Midbrain (tissue), 1 donor: ENCODE results near the gene TAB3.

Experiments
- DNase-seq: peaks from one replicate; lab custom pipeline; 2025; lab: John Stamatoyannopoulos, UW

TAB3 gene

DNA sequence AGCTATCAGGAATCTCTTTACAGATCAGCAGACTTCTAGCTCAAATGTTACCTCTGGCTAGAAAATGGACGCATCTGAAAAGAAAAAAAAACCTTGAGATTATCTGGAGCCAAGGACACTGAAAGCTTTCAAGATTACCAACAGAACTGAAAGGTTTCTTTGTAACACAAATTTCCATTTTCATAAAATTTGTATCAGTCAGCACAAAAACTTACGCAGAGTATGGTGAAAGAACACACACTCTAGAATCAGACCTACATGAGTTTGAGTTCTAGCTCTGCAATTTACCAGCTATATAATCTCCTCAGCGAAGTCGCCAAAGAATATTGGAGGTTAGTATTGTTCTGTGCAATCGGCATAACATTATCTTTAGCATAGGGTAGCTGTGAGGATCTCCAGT is 1.8 kb downstream of the TAB3 start:
- no peak for DNase-seq

DNA sequence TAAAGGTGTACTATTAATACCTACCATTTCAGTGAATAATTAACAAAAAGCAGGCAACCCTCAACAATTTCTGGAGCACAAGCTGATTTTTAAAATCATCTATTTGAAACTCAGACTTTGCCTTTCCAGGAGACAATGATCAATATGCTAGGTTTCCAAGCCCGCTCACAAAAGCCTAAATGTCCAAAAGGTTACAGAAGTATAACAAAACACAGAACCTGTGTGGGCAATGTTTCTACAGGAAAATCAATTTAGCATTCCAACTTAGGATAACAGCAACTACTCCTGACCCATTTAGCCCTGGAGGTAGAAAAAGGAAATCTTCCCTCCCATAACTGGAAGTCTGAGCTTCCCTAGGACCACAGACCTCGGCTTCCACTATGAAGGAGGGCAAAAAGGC is 3.9 kb downstream of the TAB3 start:
- DNase-seq: no peak

DNA sequence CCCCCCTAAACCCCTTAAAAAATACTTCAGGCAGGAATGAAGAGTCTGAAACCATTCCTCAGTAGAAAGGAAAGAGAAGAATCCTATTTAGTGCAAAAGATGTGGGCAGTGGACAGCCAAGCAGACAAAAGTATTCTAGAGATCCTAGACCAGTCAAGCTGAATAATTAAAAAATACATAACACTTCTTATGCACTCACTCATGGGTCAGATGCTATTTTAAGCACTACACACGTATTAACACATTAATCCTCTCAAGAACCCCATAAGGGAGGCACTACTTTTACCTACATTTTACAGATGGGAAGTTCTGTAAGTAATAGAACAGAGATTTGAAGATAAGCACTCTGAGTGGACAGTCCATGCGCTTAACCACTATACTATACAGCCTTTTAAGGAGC is 5.9 kb downstream of the TAB3 start:
- no peak for DNase-seq

DNA sequence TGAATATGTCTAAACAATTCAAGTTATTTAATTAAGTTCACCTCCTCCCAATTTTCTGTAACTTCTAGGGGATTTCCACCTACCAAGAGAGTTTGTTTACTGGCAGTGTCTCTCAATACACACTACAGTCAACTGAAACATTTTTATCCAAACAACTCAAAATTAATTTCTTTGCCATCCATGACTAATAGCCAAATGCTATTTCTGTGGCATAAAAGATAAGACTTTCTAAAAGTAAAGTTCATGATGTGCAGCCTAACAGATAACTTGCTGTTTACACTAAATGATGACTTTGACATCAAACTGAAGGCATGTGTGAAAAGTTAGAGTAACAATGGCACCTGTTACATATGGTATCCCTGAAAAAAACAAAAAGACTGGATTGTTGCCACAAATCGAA is 7.3 kb downstream of the TAB3 start:
- no peak for DNase-seq

DNA sequence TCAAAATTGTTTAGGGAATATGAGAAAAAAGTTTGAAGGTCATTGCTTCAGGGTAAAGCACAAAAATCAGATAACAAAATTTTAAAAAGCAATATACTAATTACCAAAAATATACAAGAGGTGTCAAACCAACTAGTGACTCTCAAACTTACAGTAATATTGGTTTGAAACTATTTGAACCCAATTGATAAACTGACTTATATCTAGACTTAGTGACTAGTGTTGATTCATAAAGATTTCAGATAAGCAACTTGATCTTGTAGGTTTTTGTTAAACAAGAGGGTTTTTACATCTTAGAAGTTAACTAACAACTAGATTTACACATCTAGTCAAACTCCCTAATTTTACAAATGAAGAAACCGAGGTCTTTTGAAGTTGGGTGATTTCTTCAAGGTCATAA is 7.7 kb downstream of the TAB3 start:
- no peak for DNase-seq

DNA sequence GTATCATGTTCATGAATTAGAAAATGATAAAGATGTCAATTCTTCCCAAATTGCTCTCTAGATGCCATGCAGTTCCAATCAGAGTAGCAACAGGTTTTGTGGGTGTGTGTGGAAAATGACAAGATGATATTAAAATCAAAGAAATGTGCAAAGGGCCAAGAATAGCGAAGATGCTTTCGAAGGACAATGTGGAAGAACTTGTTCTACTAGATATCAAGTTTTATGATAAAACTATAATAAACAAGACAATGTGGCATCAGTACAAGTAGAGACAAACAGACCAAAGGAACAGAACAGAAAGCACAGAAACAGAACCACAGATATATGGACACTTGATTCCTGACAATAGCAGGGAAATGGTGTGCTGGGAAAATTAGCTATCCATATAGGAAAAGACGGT is 9.0 kb downstream of the TAB3 start:
- DNase-seq: no peak

DNA sequence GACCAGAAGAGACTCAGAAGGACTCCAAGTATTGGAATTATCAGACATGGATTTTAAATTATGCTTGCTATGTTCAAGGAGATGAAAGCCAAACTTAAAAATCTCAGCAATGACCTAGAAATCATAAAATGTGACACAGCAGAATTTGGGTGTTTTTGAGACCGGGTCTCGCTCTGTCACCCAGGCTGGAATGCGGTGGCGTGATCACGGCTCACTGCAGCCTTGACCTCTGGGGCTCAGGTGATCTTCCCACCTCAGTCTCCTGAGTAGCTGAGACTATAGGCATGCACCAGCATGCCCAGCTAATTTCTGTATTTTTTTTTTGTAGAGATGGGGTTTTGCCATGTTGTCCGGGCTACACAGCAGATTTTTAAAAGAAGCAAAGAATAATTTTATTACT is 12.7 kb downstream of the TAB3 start:
- DNase-seq: no peak

DNA sequence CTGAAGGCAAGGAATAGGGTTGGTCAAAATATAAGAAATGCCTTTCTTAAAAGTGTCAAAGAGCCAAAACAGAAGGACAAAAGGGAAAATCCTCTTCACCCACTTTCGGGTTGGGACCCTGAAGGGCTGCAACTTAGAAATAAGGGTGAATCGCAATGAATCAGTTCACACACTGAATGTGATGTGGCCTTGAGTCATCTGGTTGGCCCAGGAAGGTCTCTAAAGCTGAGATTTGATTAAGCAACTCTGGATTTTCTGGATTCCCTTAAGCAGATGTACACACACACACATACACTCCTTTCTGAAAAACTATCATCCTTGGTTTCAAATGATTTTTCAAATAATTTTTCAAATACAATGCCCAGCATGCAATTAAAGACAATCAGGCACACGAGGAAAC is 13.1 kb downstream of the TAB3 start:
- DNase-seq: no peak

DNA sequence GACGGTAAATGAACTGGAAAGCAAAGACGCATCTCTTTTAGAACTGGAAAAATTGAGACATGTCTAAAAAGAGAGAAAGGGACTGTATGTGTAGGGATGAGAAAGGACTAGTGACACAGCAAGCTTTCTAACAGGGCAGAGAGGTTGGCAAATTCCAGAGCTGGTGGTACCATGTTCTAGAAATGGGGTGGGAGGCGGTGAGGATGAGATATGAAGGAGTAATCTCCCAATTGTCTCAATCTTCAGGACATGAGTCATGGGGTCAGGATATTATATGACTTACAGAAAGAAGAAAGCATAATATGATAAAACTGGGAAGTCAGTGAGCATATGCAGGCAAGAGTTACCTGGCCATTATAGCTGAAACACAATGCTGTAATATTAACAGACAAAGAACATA is 14.2 kb downstream of the TAB3 start:
- DNase-seq: no peak

DNA sequence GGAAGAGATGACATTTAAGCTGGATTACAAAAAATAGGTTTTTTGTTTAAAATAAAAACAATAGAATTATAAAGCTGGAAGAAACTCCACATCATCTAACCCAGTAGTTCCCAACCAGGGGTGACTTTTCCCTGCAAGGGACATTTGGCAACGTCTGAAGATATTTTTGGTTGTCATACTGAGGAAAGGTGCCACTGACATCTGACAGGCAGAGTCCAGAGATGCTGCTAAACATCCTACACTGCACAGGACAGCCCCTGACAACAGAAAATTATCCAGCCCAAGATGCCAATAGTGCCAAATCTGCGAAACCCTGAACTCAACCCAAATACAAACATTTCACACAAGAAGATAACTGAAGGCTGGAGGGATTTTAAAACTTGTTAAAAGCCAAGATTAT is 18.5 kb downstream of the TAB3 start:
- DNase-seq: no peak

DNA sequence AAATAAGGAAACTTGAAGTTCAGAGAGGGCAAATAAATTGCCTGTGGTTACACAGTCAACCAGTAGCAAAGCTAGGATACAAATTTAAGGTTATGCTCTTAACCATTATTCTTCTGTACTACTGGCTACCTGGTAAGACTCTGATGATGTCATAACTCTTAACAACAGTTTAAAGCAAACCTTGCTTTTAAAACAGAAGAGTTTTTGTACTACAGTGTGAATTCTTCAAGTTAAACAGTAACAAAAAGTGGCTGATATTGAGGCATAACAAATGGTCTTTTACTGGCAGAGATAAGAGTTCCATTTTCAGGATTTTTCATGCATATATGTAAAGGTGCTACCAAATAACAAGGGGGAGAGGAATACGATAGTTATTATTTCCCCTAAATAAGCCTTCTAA is 23.4 kb downstream of the TAB3 start:
- DNase-seq: no peak

DNA sequence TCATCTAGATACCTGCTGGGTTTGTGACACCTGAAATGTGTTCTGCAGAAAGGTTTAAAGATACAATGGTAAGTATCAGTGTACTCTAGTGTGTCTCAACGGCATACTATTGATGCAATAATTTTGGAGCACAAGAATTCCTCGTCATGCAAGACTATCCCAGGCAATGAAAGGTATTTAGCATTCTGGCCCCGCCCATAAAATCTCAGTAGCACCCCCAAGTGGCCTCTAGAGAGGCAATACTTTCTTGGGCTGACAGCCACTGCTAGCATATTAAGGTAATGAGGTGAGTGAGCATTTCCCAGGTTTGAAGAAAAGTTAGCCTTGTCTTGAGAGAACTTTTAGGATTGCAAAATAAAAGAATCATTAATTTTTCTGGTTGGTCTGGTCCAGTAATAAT is 24.0 kb downstream of the TAB3 start:
- no peak for DNase-seq

DNA sequence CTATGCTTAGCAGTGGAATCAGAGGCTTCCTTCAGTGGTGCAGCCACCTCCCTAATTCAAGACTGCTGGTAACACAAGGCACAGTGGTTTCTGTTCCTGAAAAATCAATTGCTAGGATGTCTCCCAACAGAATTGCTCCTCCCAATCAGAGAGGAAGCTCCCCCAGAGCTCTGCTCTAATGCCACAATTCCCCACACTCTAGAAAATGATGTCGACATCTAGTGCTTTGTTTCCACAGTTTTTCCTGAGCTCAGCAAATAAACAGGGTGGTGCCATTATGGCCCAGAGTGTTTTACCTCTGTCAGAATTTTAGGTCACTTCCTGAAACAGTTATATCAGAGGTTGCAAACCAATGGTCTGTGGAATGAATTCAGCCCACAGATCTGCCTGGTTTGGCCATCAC is 24.7 kb downstream of the TAB3 start:
- no peak for DNase-seq

DNA sequence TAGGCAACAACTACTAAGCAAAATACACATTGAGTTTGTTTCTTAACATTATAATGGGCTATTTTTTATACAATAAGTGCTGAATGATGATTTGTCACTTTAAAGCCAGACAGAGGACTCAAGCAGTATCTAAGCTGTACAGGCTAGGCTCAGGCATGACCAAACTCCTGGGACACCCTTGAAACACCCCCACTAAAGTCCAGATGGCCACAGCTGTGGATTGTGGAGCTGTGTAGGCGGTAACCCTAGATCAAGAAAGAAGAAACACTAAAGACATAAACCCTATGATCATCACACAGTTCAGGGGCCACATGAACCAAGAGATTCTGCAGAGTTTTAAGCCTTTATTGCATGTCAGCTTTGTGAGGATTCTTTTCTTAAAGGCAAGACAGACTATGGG is 25.1 kb downstream of the TAB3 start:
- DNase-seq: no peak

DNA sequence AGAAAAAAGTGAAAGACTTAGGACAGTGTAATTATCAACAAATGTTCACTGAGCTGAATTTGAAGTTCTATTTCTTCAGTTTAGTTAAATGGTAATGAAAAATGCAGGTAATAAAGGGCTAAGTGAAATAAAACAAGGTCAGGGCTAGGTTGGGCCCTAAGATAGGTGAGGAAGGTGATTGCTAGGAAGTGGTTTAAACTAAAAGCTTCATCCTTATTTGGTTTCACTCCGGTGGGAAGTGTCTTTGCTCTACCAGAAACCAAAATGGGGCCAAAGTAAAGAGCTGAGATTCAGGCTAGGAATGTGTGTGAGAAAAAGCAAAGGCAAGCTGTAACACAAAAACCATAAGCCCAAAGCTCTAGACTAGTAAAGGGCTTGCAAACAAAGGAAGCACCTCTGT is 31.0 kb downstream of the TAB3 start:
- DNase-seq: no peak

DNA sequence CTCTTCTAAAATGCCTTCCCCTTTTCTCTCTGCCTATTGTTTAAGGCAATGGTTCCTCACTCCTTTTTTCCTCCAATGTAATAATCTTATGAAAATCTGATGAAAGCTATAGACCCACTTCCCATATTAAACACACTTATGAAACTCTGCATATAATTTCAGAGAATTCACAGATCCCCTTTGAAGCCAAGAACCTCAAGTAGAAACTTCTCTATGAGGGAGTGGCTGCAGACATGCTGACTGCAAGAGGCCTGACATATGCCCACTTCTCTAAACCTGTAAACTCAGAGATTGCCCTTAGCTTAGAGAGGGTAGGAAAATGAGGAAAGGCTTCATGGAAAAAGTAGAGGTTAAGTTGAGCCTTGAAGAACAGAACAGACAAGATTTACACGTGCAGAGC is 37.6 kb downstream of the TAB3 start:
- DNase-seq: no peak

DNA sequence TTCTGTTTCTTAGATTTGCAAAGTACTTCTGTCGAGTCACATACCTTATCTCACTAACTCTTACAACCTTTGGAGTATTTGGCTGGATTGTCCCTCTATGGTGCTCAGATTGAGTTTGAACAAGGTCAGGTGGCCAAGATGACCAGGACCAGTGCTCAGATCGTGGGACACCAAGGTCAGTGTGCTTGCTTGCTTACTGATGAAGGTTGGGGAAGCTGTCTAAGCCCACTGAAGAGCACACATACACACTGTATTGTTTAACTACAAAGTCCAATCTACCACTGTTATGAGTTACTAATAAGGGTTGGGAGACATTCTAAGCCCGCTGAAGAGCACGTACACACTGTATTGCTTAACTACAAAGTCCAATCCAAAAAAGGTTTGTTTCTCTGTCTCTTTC is 53.7 kb downstream of the TAB3 start:
- no peak for DNase-seq

DNA sequence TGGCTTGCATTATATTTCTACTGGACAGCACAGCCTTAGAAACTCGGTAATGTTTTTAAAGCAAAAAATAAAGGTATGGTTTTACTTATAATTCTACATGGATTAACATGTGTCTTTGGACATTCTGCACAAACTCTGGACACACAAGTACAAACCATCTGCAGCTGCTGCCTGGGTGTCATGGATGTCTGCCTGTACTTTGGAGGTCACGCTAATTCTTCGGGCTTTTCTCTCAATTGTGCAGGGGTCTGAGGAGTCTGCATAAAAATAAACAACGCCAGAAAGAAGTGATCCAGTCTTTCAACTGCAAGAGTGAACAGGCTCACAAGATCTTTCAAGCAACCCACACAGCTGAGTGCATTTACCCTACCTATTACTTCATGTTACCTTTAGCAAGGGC is 55.2 kb downstream of the TAB3 start:
- DNase-seq: no peak

DNA sequence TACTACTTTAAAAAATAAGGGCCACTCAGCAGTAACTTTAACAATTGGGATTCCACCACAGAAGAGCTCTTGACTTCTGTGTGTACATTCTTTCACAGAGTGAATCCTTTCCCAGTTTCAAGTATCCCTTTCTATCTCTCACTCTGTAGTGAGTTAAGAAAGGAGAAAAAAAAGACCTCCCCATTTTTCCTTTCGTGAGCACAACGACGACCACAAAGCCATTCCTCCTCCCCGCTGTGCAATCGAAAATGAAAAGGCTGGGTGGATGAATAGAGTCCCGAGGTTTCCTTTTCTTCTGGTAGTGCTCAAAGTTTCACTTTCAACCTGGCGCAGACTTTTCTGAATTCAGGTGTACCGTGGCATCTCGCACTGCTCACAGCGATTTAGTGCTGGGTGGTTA is 58.0 kb downstream of the TAB3 start:
- no peak for DNase-seq

DNA sequence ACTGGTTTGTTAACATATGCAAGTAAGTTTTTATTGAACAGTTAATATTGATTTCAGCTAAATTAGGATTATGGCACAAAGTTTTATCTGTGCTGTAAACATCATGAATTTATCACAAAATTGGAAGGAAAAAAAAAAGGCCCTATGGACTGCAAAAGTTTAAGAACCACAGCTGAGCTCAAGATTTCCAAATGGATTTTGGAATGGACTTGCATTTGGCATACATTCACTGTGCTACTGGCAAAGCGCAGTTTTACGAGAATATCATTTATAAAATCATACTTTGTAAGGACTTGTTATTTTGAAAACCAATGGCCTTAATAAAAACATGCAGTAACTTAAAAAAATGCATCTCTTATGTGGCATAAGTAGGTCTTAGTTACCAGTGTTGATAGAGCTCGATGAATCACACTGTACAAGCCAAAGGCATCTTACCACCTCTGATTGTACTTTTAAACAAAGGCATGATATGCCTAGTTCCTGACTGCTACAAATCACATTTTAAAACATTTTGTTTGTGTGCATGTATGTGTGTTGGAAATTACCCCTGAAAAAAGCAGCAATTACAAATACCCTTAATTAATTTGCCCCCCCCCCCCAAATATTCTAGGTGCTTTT is 58.6 kb downstream of the TAB3 start:
- DNase-seq: no peak

DNA sequence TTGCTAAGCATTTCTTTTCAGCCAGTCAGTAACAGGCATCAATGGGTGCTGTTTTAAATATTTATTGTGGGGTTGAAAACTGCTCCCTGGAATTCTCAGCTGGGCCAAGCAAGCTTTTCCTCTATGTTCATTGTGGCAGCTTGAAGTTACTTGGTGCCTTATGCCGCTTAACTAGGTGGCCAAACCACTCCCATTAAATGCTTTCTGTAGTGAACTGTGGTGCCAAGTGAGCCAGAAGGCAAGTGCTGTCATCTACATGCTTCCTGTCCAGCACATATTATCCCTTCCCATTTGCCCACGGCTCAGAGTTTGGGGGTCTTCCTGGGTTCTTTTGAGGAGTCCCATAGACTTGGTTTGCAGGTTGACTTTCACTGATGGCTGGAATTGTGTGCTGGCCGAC is 64.8 kb downstream of the TAB3 start:
- no peak for DNase-seq

DNA sequence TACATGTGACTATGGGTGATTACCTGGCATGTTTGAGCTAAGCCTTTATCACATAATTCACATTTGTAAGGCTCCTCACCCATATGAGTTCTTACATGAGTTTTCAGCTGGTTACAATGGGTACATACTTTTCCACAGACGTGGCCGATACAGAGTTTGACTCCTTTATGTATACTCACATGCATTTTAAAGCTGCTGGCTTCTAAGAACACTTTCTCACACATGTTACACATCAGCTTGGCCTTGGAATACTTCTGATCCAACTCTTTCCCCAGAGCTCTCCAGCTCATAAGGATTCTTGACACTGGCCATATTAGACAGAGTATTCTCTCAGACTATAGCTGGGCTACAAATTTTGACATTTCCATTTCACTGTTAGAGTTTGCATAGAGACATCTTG is 66.3 kb downstream of the TAB3 start:
- DNase-seq: no peak

DNA sequence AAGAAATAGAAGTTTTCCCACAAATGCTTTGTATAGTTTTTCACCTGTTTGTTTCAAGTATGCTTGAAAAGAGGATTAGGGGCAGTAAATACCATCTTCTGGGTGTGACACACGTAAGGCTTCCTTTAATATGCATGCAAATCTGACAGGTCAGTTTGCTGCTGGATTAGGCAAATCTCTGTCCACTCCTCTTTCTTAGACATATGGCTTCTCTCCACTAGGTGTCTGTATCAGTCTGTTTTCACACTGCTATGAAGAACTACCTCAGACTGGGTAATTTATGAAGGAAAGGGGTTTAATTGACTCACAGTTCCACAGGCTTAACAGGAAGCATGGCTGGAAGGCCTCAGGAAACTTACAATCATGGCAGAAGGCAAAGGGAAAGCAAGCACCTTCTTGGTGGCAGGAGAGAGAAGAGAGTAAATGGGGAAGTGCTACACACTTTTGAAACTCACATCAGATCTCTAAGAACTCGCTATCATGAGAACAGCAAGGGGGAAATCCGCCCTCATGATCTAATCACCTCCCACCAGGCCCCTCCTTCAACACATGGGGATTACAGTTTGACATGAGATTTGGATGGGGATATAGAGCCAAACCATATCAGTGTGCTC is 66.9 kb downstream of the TAB3 start:
- DNase-seq: no peak

DNA sequence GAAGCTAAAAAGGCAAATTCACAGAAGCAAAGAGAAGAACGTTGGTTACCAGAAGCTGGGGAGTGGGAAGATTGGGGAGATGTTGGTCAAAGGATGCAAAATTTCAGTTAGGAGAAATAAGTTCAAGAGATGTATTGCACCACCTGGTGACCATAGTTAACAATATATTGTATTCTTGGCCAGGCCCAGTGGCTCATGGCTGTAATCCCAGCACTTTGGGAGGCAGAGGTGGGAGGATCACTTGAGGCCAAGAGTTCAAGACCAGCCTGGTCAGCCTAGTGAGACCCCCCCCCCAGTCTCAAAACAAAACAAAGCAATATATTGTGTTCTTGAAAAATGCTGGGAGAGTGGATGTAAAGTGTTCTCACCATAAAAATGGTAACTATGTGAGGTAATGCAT is 67.9 kb downstream of the TAB3 start:
- no peak for DNase-seq

DNA sequence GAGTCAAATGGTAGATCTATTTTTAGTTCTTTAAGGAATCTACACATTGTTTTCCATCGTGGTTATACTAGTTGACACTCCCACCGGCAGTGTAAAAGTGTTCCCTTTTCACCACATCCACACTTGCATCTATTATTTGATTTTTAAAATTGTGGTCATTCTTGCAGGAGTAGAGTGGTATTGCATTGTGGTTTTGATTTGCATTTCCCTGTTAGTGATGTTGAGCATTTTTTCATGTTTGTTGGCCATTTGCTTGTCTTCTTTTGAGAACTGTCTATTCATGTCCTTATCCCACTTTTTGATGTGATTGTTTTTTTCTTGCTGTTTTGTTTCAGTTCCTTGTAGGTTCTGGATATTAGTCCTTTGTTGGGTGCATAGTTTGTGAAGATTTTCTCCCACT is 70.0 kb downstream of the TAB3 start:
- DNase-seq: no peak
